Measurements from ENCODE around the gene DPPA3.

- TF ChIP-seq CTCF (IDR thresholded peaks at IDR 0.05; ENCODE audit: control extremely low read depth in 1 of 3, insufficient read depth in 1 of 3, low read depth in 1 of 3, low read length in 3 of 3) (no peak), PHF8 (conservative IDR thresholded peaks at IDR 0.05; ENCODE audit: low read depth, low read length) (no peak), SP4 (IDR thresholded peaks at IDR 0.05; ENCODE audit: low read length) (no peak), EZH2 (IDR thresholded peaks at IDR 0.05; ENCODE audit: low read depth, low read length, severe bottlenecking) (no peak), POLR2A (IDR thresholded peaks at IDR 0.05; ENCODE audit: control extremely low read depth in 1 of 2, low read depth in 2 of 2, low read length in 2 of 2) (no peak)
These were observed 16.0 kb upstream of the DPPA3 start for GRCh38 chr12:7695237-7695560.
